Thyroid gland (tissue), 4 donors: ENCODE data around the gene CBX7.

Experiments
- POLR2A ChIP-seq, 2 donors: fragments of 450-650 bp; IDR thresholded peaks; one replicate each; pipeline ENCODE4 v1.6.1; 2017; ENCODE audit warnings: antibody characterized with exemption in 2 of 2, mild to moderate bottlenecking in 2 of 2, moderate library complexity in 1 of 2
- TF ChIP-seq, protein P1 (sequence below), 6 experiments: fragments of 200-600 bp in 3 of 6; fragments of 450-650 bp in 3 of 6; sonication (generic) in 3 of 6; IDR thresholded peaks; one replicate each; pipeline ENCODE4 v1.5.1; 2016 to 2019; ENCODE audit warnings: antibody characterized with exemption in 6 of 6, mild to moderate bottlenecking in 2 of 6, inconsistent platforms in 1 of 6, moderate library complexity in 1 of 6

DNA sequence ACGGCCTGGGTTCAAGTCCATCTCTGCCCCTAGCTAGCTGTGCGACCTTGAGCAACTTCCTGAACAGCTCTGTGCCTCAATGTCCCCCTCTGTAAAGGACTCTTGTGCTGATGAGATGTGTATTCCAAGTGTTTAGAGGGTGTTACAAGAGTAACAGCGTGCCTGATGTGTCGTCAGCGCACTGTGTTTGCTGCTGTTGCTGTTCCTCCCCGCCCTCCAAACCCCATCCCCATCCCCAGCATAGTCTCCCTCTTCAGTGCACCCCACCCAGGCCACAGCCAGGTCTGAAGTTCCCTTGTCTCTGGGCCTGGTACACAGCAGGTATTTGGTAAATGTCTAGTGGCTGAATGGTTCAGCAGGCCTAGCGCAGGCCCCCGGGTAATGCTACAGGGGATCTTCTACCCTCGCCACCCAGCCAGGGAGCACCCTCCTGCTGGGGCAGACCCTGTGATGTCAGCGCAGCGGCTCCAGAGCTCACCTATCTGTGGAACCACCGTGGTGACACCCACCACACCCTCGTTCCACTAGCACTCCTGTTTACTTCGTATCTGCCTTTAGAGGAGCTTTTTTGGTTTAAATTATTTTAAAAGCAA lies 10.3 kb downstream of the CBX7 start:
- TF ChIP-seq, protein P1, sequence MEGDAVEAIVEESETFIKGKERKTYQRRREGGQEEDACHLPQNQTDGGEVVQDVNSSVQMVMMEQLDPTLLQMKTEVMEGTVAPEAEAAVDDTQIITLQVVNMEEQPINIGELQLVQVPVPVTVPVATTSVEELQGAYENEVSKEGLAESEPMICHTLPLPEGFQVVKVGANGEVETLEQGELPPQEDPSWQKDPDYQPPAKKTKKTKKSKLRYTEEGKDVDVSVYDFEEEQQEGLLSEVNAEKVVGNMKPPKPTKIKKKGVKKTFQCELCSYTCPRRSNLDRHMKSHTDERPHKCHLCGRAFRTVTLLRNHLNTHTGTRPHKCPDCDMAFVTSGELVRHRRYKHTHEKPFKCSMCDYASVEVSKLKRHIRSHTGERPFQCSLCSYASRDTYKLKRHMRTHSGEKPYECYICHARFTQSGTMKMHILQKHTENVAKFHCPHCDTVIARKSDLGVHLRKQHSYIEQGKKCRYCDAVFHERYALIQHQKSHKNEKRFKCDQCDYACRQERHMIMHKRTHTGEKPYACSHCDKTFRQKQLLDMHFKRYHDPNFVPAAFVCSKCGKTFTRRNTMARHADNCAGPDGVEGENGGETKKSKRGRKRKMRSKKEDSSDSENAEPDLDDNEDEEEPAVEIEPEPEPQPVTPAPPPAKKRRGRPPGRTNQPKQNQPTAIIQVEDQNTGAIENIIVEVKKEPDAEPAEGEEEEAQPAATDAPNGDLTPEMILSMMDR (IDR thresholded peaks at IDR 0.05): no peak
- TF ChIP-seq POLR2A (IDR thresholded peaks at IDR 0.05): no peak
